ENCODE measurements around the gene CHCHD10. TPM values are rescaled to one million over a fixed set of nuclear protein-coding genes. Genes with fewer than 3 reads are reported as not detected.

Gene CHCHD10
- total RNA-seq, 1 donor from 2014 or later, result 8.3 TPM

- DNase-seq (ENCODE audit: low read depth), result no peak
These were observed 5.1 kb upstream of the CHCHD10 start, which contains the start of gene MMP11 for GRCh38 chr22:23772649-23773473. TSS of gene MMP11 (plus strand) at chr22:23772849. CDS start at chr22:23772871, 22 bp downstream.

- no peak for DNase-seq (ENCODE audit: low read depth)
These were observed 4.5 kb upstream of the CHCHD10 start for GRCh38 chr22:23772315-23772648.

- no peak for DNase-seq (ENCODE audit: low read depth)
These were observed 1.7 kb upstream of the CHCHD10 start for GRCh38 chr22:23769321-23769965.

GRCh38 chr22:23767303-23767672 lies 484 bp downstream of the CHCHD10 start:
- DNase-seq (ENCODE audit: low read depth), result no peak

GRCh38 chr22:23764899-23765881 lies 2.6 kb downstream of the CHCHD10 start:
- DNase-seq (ENCODE audit: low read depth), result no peak

GRCh38 chr22:23763954-23764353 lies 3.8 kb downstream of the CHCHD10 start:
- DNase-seq (ENCODE audit: low read depth), result no peak

- no peak for DNase-seq (ENCODE audit: low read depth)
These were observed 4.2 kb downstream of the CHCHD10 start for GRCh38 chr22:23763579-23763945.

GRCh38 chr22:23762842-23763578 lies 4.8 kb downstream of the CHCHD10 start, which contains the start of gene C22orf15:
TSS of gene C22orf15 (plus strand) at chr22:23762990. CDS start at chr22:23763307, 317 bp downstream.
- no peak for DNase-seq (ENCODE audit: low read depth)

GRCh38 chr22:23760056-23760455 lies 7.7 kb downstream of the CHCHD10 start:
- DNase-seq (ENCODE audit: low read depth), result no peak

- DNase-seq (ENCODE audit: low read depth), result no peak
These were observed 8.2 kb downstream of the CHCHD10 start for GRCh38 chr22:23759566-23759965.

GRCh38 chr22:23756891-23757290 lies 10.9 kb downstream of the CHCHD10 start:
- no peak for DNase-seq (ENCODE audit: low read depth)

- DNase-seq (ENCODE audit: low read depth), result no peak
These were observed 12.1 kb downstream of the CHCHD10 start for GRCh38 chr22:23755711-23756110.

GRCh38 chr22:23754980-23755636 lies 12.7 kb downstream of the CHCHD10 start:
- DNase-seq (ENCODE audit: low read depth), result peak; percentile 18

- DNase-seq (ENCODE audit: low read depth), result no peak
These were observed 13.4 kb downstream of the CHCHD10 start, which contains the start of gene VPREB3 for GRCh38 chr22:23754220-23754919. TSS of gene VPREB3 (minus strand) at chr22:23754425. CDS start at chr22:23754363, 62 bp downstream.

GRCh38 chr22:23753385-23753784 lies 14.4 kb downstream of the CHCHD10 start:
- no peak for DNase-seq (ENCODE audit: low read depth)

GRCh38 chr22:23752750-23753149 lies 15.0 kb downstream of the CHCHD10 start:
- DNase-seq (ENCODE audit: low read depth), result no peak

- no peak for DNase-seq (ENCODE audit: low read depth)
These were observed 15.6 kb downstream of the CHCHD10 start for GRCh38 chr22:23752090-23752691.

- DNase-seq (ENCODE audit: low read depth), result no peak
These were observed 16.3 kb downstream of the CHCHD10 start for GRCh38 chr22:23751441-23751996.

- DNase-seq (ENCODE audit: low read depth), result peak; percentile 46
These were observed 16.9 kb downstream of the CHCHD10 start, which contains the start of gene ZNF70 for GRCh38 chr22:23750714-23751440. TSS of gene ZNF70 (minus strand) at chr22:23751112. CDS start at chr22:23745140, 5,972 bp downstream.
